Measurements from ENCODE around the gene ALDH3A1. TPM values are rescaled to one million over a fixed set of nuclear protein-coding genes. Genes with fewer than 3 reads are reported as not detected.

Gene ALDH3A1
- total and polyA plus RNA-seq, 8 donors: 5.8 to 689 (median 145) TPM

- H3K36me3 ChIP-seq: no peaks in the 10 kb centered on the region
- peaks cover 12 to 40% (median 35%) of the 10 kb centered on the region in 4 donors for H3K4me1 ChIP-seq
- intact Hi-C loops (cut with DNase I; ENCODE audit: low total_unique reads): loop anchor here (10.0 kb wide), 1 partner anchor 98 kb away; no protein-coding TSS in a partner anchor
- TF ChIP-seq POLR2AphosphoS5 (IDR thresholded peaks at IDR 0.05) (peak; percentile 16 to 95 (median 89)), POLR2A (IDR thresholded peaks at IDR 0.05) (no peak)
- peak in 1 of 2 donors; percentile 91 for DNase-seq
- no peaks in the 10 kb centered on the region for H3K9me3 ChIP-seq
- H3K27me3 ChIP-seq: peaks cover 0 to 6% (median 0%) of the 10 kb centered on the region in 3 donors
- H3K4me3 ChIP-seq: no peak overlapping the region
- H3K27ac ChIP-seq: peak overlapping the region; percentile 72 to 86 (median 82)
- WGBS, 5 donors: 23 to 45% (median 36%) methylated on average over 7 to 12 of the region's 12 CpGs
Measured at GRCh38 chr17:19753051-19753509, 5.0 kb upstream of the ALDH3A1 start.

GRCh38 chr17:19752216-19753050, 4.3 kb upstream of the ALDH3A1 start:
- Histone ChIP-seq H3K27ac (peak overlapping the region; percentile 72 to 86 (median 82)), H3K36me3 (no peaks in the 10 kb centered on the region), H3K4me1 (peaks cover 12 to 45% (median 36%) of the 10 kb centered on the region in 4 donors), H3K4me3 (no peak overlapping the region), H3K27me3 (peaks cover 0 to 3% (median 0%) of the 10 kb centered on the region in 3 donors), H3K9me3 (no peaks in the 10 kb centered on the region)
- TF ChIP-seq EP300 (IDR thresholded peaks at IDR 0.05) (no peak), POLR2AphosphoS5 (IDR thresholded peaks at IDR 0.05) (no peak), CTCF (IDR thresholded peaks at IDR 0.05) (no peak), POLR2A (IDR thresholded peaks at IDR 0.05) (no peak)
- 75 to 82% (median 80%) methylated on average over 12 to 15 of the region's 15 CpGs for WGBS, 5 donors
- no peak for DNase-seq
- intact Hi-C loops (cut with DNase I; ENCODE audit: low total_unique reads): loop anchor here (10.0 kb wide), 1 partner anchor 98 kb away; no protein-coding TSS in a partner anchor

- no peak overlapping the region for H3K4me3 ChIP-seq
- H3K27ac ChIP-seq: peak overlapping the region in 3 of 5 donors; percentile 17 to 86 (median 46)
- H3K36me3 ChIP-seq: no peaks in the 10 kb centered on the region
- intact Hi-C loops (cut with DNase I; ENCODE audit: low total_unique reads): loop anchor here (10.0 kb wide), 1 partner anchor 96 kb away; no protein-coding TSS in a partner anchor
- no peaks in the 10 kb centered on the region for H3K27me3 ChIP-seq
- DNase-seq: no peak
- WGBS, 5 donors: 91 to 97% (median 96%) methylated on average over 3 of the region's 3 CpGs
- no peaks in the 10 kb centered on the region for H3K9me3 ChIP-seq
- no peak for TF ChIP-seq POLR2A (IDR thresholded peaks at IDR 0.05)
- TF ChIP-seq EP300 (IDR thresholded peaks at IDR 0.05): no peak
- TF ChIP-seq POLR2AphosphoS5 (IDR thresholded peaks at IDR 0.05): no peak
- peaks cover 12 to 49% (median 40%) of the 10 kb centered on the region in 4 donors for H3K4me1 ChIP-seq
Measured at GRCh38 chr17:19750835-19751234, 2.7 kb upstream of the ALDH3A1 start.

- H3K27ac ChIP-seq: no peak overlapping the region
- no peaks in the 10 kb centered on the region for H3K36me3 ChIP-seq
- H3K9me3 ChIP-seq: no peaks in the 10 kb centered on the region
- intact Hi-C loops (cut with DNase I; ENCODE audit: low total_unique reads): loop anchor here (10.0 kb wide), 1 partner anchor 95 kb away; no protein-coding TSS in a partner anchor
- no peak for DNase-seq
- 88 to 93% (median 89%) methylated on average over 9 of the region's 9 CpGs for WGBS, 5 donors
- TF ChIP-seq POLR2A (IDR thresholded peaks at IDR 0.05): no peak
- no peak for TF ChIP-seq CTCF (IDR thresholded peaks at IDR 0.05)
- no peak for TF ChIP-seq POLR2AphosphoS5 (IDR thresholded peaks at IDR 0.05)
- no peak for TF ChIP-seq EP300 (IDR thresholded peaks at IDR 0.05)
- no peaks in the 10 kb centered on the region for H3K27me3 ChIP-seq
- no peak overlapping the region for H3K4me3 ChIP-seq
- peaks cover 16 to 57% (median 46%) of the 10 kb centered on the region in 4 donors for H3K4me1 ChIP-seq
Measured at GRCh38 chr17:19750020-19750572, 2.0 kb upstream of the ALDH3A1 start.

- H3K9me3 ChIP-seq: no peaks in the 10 kb centered on the region
- H3K27ac ChIP-seq: peak overlapping the region; percentile 65 to 85 (median 70)
- H3K4me3 ChIP-seq: no peak overlapping the region
- WGBS, 5 donors: 61 to 79% (median 67%) methylated on average over 13 of the region's 13 CpGs
- intact Hi-C loops (cut with DNase I; ENCODE audit: low total_unique reads): no loop called here
- DNase-seq: no peak
- TF ChIP-seq POLR2A (IDR thresholded peaks at IDR 0.05): no peak
- TF ChIP-seq CTCF (IDR thresholded peaks at IDR 0.05): no peak
- no peak for TF ChIP-seq EP300 (IDR thresholded peaks at IDR 0.05)
- no peak for TF ChIP-seq POLR2AphosphoS5 (IDR thresholded peaks at IDR 0.05)
- H3K4me1 ChIP-seq: peaks cover 19 to 64% (median 55%) of the 10 kb centered on the region in 4 donors
- H3K36me3 ChIP-seq: no peaks in the 10 kb centered on the region
- H3K27me3 ChIP-seq: no peaks in the 10 kb centered on the region
Measured at GRCh38 chr17:19748807-19749193, 702 bp upstream of the ALDH3A1 start.

Data from stomach (tissue), 9 donors.